Heart left ventricle (tissue), 13 donors: ENCODE data around the gene STX3.

Source experiments
- POLR2A ChIP-seq, 2 donors: fragments of 450-650 bp; IDR thresholded peaks; one replicate each; pipeline ENCODE4 v1.6.1; 2017; ENCODE audit warnings: antibody characterized with exemption in 2 of 2, mild to moderate bottlenecking in 2 of 2, moderate library complexity in 2 of 2
- TF ChIP-seq, protein P1 (sequence below), 12 donors: fragments of 200-600 bp; sonication (generic) in 4 of 12; IDR thresholded peaks; one replicate each; pipeline versions ENCODE4 v1.5.0 to v1.8.0; 2018 to 2022; ENCODE audit warnings: antibody characterized with exemption in 12 of 12, mild to moderate bottlenecking in 5 of 12
- donor health status: ischemic (EF 13 %, LVEDD 7.1; RV severe dilation, severe dysfunction).
- donor health status: DM: no; HTN: yes; CAD: no.
- donor health status: DM: no; HTN: no; CAD: no.
- donor health status: ischemic (EF 25% LVEDD 6.9; RV normal size, moderate dysfunction).
- donor health status: ischemic (EF 25% LVEDD 5.7; RV mildly dilated, moderate dysfunction).
- donor health status: ischemic (EF 35%, LVEDD 5.7; RV mildly dilated, moderate dysfunction).
- donor health status: nonischemic (EF 11% LVEDD 7.7; RV severe dilation, severe dysfunction).
- donor health status: DM: yes; HTN: yes; CAD: no.
- donor health status: PGD.
- donor health status: ischemic (EF 29% LVEDD 5.4; RV normal size, mild dysfunction).
- donor health status: nonischemic (EF 23%, LVEDD 6.1; RV moderate dilation, normal function).

DNA sequence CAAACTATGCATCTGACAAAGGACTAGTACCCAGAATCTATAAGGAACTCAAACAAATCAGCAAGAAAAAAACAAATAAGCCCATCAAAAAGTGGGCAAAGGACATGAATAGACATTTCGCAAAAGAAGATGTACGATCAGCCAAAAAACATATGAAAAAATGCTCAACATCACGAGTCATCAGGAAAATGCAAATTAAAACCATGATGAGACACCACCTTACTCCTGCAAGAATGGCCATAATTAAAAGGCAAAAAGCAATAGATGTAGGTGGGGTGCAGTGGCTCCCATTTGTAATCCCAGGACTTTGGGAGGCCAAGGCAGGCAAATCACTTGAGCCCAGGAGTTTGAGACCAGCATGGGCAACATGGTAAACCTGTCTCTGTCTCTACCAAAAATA, 31.1 kb upstream of the STX3 start:
- TF ChIP-seq, protein P1, sequence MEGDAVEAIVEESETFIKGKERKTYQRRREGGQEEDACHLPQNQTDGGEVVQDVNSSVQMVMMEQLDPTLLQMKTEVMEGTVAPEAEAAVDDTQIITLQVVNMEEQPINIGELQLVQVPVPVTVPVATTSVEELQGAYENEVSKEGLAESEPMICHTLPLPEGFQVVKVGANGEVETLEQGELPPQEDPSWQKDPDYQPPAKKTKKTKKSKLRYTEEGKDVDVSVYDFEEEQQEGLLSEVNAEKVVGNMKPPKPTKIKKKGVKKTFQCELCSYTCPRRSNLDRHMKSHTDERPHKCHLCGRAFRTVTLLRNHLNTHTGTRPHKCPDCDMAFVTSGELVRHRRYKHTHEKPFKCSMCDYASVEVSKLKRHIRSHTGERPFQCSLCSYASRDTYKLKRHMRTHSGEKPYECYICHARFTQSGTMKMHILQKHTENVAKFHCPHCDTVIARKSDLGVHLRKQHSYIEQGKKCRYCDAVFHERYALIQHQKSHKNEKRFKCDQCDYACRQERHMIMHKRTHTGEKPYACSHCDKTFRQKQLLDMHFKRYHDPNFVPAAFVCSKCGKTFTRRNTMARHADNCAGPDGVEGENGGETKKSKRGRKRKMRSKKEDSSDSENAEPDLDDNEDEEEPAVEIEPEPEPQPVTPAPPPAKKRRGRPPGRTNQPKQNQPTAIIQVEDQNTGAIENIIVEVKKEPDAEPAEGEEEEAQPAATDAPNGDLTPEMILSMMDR (IDR thresholded peaks at IDR 0.05), result no peak
- no peak for TF ChIP-seq POLR2A (IDR thresholded peaks at IDR 0.05)
